T-cell (primary cell): Measurements from ENCODE around the gene PLEKHG5. TPM values are rescaled to one million over a fixed set of nuclear protein-coding genes. Genes with fewer than 3 reads are reported as not detected.

Experiments
- ATAC-seq, 4 experiments: fragments of 200-7000 bp in 3 of 4; fragments of 150-1000 bp in 1 of 4; cut with Tn5 transposase; replicated peaks in 1 of 4; 1 replicate in 3 of 4; 2 replicates in 1 of 4; pipeline ENCODE4 v1.10.0; 2021; ENCODE audit warnings: moderate library complexity in 3 of 4, mild to moderate bottlenecking in 2 of 4, moderate number of reproducible peaks in 1 of 4
- CTCF ChIA-PET, 2 donors: fragments of 300-600 bp; sonication (Branson Sonifier 250); formaldehyde crosslinking; loops; one replicate each; lab custom pipeline; 2022; ENCODE audit warnings: antibody characterized with exemption in 2 of 2; lab: Charles Lee
- POLR2A ChIA-PET, 2 donors: fragments of 300-600 bp; sonication (Branson Sonifier 250); formaldehyde crosslinking; loops; one replicate each; lab custom pipeline; 2022; ENCODE audit warnings: antibody characterized with exemption in 2 of 2; lab: Charles Lee
- DNase-seq, 35 experiments: peaks; one replicate each; pipeline versions ENCODE4 v3.0.0 to v3.0.0-alpha.2; 2013 to 2023
- H3K27ac ChIP-seq: one replicate; pipeline ENCODE4 v1.5.1; 2013; ENCODE audit warnings: low read length
- H3K27me3 ChIP-seq, 2 experiments: replicated peaks in 1 of 2; 1 replicate in 1 of 2; 2 replicates in 1 of 2; pipeline versions ENCODE4 v1.6.1 to v1.7.0; 2013; ENCODE audit warnings: low read length in 1 of 2, mixed read lengths in 1 of 2; ENCODE audit not compliant: control insufficient read depth in 2 of 2, insufficient read depth in 2 of 2; ENCODE audit errors: extremely low read depth in 1 of 2
- H3K36me3 ChIP-seq, 2 donors: 1 replicate in 1 of 2; 2 replicates in 1 of 2; pipeline versions ENCODE4 v1.6.1 to v1.7.0; 2013; ENCODE audit warnings: low read length in 1 of 2; ENCODE audit not compliant: control insufficient read depth in 2 of 2, insufficient read depth in 1 of 2; ENCODE audit errors: extremely low read depth in 1 of 2
- H3K4me1 ChIP-seq, 2 experiments: 1 replicate in 1 of 2; 2 replicates in 1 of 2; pipeline versions ENCODE4 v1.6.1 to v1.7.0; 2013; ENCODE audit warnings: low read length in 2 of 2, mixed read lengths in 1 of 2; ENCODE audit not compliant: insufficient read depth in 2 of 2, control insufficient read depth in 1 of 2; ENCODE audit errors: extremely low read depth in 1 of 2
- H3K4me3 ChIP-seq, 2 donors: 1 replicate in 1 of 2; 2 replicates in 1 of 2; pipeline versions ENCODE4 v1.5.1 to v1.7.0; 2013; ENCODE audit warnings: mild to moderate bottlenecking in 2 of 2, low read length in 1 of 2, moderate library complexity in 1 of 2; ENCODE audit not compliant: control insufficient read depth in 1 of 2; ENCODE audit errors: extremely low read depth in 1 of 2
- H3K9me3 ChIP-seq: 2 replicates; pipeline ENCODE4 v1.7.0; 2013
- H3K27ac Mint-ChIP-seq, 2 donors: one replicate each; pipeline ENCODE4 v1.8.0; 2020 to 2021; ENCODE audit warnings: mild to moderate bottlenecking in 2 of 2, mixed read lengths in 2 of 2
- H3K27me3 Mint-ChIP-seq, 2 donors: one replicate each; pipeline ENCODE4 v1.8.0; 2021 to 2022; ENCODE audit warnings: mixed read lengths in 2 of 2
- H3K36me3 Mint-ChIP-seq: one replicate; pipeline ENCODE4 v1.8.0; 2021; ENCODE audit warnings: mixed read lengths
- H3K4me1 Mint-ChIP-seq, 3 donors: one replicate each; pipeline ENCODE4 v1.8.0; 2020 to 2022; ENCODE audit warnings: mixed read lengths in 3 of 3, mild to moderate bottlenecking in 1 of 3
- H3K4me3 Mint-ChIP-seq, 3 donors: one replicate each; pipeline ENCODE4 v1.8.0; 2020 to 2022; ENCODE audit warnings: mild to moderate bottlenecking in 3 of 3, mixed read lengths in 3 of 3, moderate library complexity in 3 of 3
- H3K9me3 Mint-ChIP-seq, 3 donors: one replicate each; pipeline ENCODE4 v1.8.0; 2020 to 2022; ENCODE audit warnings: mixed read lengths in 3 of 3
- WGBS: methylation state at CpG from one replicate; pipeline ENCODE4 v1.1.5; 2013; ENCODE audit warnings: missing lambda C conversion rate; ENCODE audit not compliant: insufficient coverage; 5-methylcytosine and 5-hydroxymethylcytosine counted together
- total RNA-seq, 35 experiments: library from RNA in 6 of 35; stranded (reverse) in 6 of 35; fragments of 120-200 nt in 1 of 35; gene quantifications; one replicate each; pipeline versions ENCODE4 v1.2.1 to v1.2.4 and lab custom pipeline; 2013 to 2026

Gene PLEKHG5
- total RNA-seq, 5 donors from 2014 or later (not counting 1 experiment from before 2014, with no cell fraction given), result 7.1 to 18.2 (median 8.4) TPM

DNA sequence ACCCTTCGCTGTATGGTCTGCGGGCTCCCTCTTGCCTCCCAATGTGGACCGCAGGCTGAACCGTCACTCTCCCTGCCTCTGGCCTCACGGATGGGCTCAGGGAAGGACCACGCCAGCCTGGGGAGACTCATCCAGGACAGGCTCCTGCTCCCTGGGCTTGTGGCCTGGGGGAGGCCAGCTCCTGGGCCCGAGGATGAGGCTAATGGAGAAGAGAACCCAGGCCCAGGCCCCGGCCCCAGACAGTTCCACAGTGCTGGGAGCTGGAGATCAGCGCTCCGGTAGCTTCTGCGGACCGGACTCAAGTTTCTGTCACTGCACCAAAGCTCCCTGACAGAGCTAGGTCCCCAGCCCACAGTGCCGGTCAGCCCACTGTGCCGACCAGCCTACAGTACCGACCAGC lies 13.4 kb upstream of the PLEKHG5 start:
- no peak overlapping the region for H3K27ac Mint-ChIP-seq
- ChIA-PET CTCF (no interaction called here), POLR2A (no interaction called here)
- 81% methylated on average over 15 of the region's 15 CpGs for WGBS
- no peak overlapping the region for H3K4me3 ChIP-seq
- no peaks in the 10 kb centered on the region for H3K9me3 ChIP-seq
- H3K27ac ChIP-seq, result no peak overlapping the region
- no peaks in the 10 kb centered on the region for H3K36me3 Mint-ChIP-seq
- H3K27me3 Mint-ChIP-seq, result peaks cover 6 to 11% of the 10 kb centered on the region in 2 donors
- ATAC-seq (no peak), DNase-seq (no peak)
- H3K4me3 Mint-ChIP-seq, result no peak overlapping the region
- no peaks in the 10 kb centered on the region for H3K4me1 Mint-ChIP-seq
- H3K9me3 Mint-ChIP-seq, result no peaks in the 10 kb centered on the region
- H3K27me3 ChIP-seq, result peaks cover 0 to 62% of the 10 kb centered on the region in 2 experiments
- H3K36me3 ChIP-seq, result no peaks in the 10 kb centered on the region
- no peaks in the 10 kb centered on the region for H3K4me1 ChIP-seq

DNA sequence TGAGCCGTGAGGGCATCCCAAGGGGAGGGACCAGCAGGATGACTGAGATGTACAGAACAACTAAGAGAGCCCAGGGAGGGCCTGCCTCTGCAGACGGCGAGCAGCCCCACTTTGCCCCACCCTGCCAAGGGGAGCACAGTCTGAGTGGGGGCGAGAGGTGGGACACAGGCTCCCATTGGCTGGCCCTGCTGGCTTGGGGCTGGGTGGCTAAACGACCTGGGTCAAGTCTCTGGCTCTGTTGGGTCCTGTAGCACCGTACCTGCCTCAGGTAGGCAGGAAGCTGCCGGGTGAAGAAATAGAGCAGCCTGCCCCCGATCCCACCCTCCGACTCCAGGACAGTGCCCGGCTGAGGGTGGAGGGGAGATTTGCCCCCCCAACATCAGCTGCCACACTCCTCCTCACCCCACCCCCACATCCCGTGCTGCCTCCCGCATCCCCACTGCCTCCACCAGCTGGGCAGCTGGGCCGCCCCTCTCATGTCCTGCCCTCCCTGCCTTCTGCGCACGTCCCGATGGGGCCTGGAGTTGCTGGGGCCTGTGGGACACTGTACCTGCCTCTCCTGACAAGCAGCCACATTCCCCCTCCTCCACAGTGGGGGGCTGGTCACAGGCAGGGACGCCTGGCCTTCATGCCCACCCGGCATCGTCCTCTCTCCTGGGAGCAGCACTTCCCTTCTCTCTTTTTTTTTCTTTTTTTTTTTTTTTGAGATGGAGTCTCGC lies 12.6 kb upstream of the PLEKHG5 start:
- no peaks in the 10 kb centered on the region for H3K9me3 Mint-ChIP-seq
- DNase-seq (no peak), ATAC-seq (no peak)
- Histone ChIP-seq H3K4me1 (no peaks in the 10 kb centered on the region), H3K9me3 (no peaks in the 10 kb centered on the region), H3K27ac (no peak overlapping the region), H3K36me3 (no peaks in the 10 kb centered on the region), H3K27me3 (peaks cover 0 to 57% of the 10 kb centered on the region in 2 experiments), H3K4me3 (no peak overlapping the region)
- H3K27me3 Mint-ChIP-seq, result peaks cover 6 to 11% of the 10 kb centered on the region in 2 donors
- WGBS, result 73% methylated on average over 8 of the region's 20 CpGs
- H3K4me1 Mint-ChIP-seq, result peaks cover 0 to 2% (median 0%) of the 10 kb centered on the region in 3 donors
- CTCF ChIA-PET, result no interaction called here
- no peaks in the 10 kb centered on the region for H3K36me3 Mint-ChIP-seq
- H3K4me3 Mint-ChIP-seq, result no peak overlapping the region
- POLR2A ChIA-PET, result no interaction called here
- no peak overlapping the region for H3K27ac Mint-ChIP-seq

DNA sequence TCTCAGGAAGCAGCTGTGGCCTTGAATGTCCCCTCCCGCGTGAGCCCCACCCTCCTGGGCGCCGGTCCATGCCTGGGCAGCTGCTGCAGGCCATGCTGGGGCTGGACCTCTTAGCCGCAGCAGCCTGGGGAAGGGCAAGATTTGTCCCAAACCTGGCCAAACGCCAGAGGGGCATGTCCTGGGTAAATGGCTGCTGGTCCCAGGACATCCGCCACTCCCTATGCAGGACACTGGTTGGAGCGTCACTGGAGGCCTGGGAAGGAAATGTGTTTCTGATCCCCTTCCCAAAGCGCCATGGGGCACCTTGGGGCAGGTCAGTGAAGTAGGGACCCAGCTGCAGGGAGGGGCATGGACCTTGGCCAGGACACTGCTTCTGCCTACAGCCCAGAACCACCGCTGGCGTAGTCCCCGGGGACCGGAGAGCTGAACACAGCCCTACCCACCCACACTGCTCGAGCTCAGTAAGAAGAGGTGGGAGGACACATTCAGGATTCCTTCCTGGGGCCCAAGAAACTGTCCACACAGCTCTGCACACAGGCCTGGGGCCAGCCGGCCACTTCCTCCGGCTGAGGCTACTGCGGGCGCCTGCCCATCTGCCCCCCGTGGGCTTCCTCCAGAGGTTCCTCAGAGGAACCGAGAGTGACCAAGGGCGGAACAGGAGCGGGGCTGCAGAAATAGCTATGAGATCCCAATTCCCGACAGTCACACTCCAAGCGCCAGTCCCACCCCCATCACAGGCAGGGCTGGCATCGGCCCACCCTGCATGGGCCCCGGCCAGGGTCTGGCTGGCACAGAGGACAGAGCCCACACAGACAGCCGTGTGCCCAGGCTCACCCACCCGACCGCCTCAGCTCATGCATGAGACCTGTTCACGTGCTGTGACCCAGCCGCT lies 10.8 kb upstream of the PLEKHG5 start:
- H3K4me1 Mint-ChIP-seq, result peaks cover 9 to 11% (median 9%) of the 10 kb centered on the region in 3 donors
- 82% methylated on average over 25 of the region's 31 CpGs for WGBS
- H3K9me3 ChIP-seq, result no peaks in the 10 kb centered on the region
- no peak for ATAC-seq
- peaks cover 6 to 11% of the 10 kb centered on the region in 2 donors for H3K27me3 Mint-ChIP-seq
- no peak overlapping the region for H3K4me3 Mint-ChIP-seq
- no peak for DNase-seq
- no peak overlapping the region for H3K4me3 ChIP-seq
- H3K36me3 ChIP-seq, result no peaks in the 10 kb centered on the region
- ChIA-PET CTCF (no interaction called here), POLR2A (no interaction called here)
- H3K9me3 Mint-ChIP-seq, result no peaks in the 10 kb centered on the region
- H3K4me1 ChIP-seq, result peaks cover 0 to 15% of the 10 kb centered on the region in 2 experiments
- H3K27ac ChIP-seq, result no peak overlapping the region
- H3K27me3 ChIP-seq, result peaks cover 0 to 56% of the 10 kb centered on the region in 2 experiments
- no peaks in the 10 kb centered on the region for H3K36me3 Mint-ChIP-seq
- H3K27ac Mint-ChIP-seq, result no peak overlapping the region

DNA sequence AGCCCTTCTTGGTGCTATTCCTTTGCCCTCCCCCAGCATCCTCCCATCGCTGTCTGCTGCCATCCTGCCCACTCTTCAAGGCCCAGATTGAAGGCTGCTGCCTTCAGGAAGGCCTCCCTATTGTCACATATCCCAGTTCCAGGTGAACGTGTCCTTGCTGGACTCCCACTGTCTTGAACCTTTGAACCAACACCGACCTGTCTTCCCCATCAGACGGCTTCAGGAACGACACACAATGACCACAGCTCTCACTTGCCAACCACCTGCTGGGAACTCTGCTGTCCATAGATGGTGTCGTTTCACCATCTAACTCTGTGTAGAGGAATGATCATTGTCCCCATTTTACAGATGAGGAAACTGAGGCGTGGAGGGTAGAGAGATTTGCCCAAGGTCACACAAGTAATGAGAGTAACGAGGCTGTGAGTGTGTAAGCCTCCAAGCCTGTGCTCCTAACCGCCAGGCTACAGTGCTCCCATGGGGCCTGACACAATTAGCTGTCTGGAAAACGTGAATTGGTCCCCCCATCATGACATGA lies 9.9 kb upstream of the PLEKHG5 start:
- H3K4me1 ChIP-seq, result peaks cover 0 to 22% of the 10 kb centered on the region in 2 experiments
- ChIA-PET POLR2A (no interaction called here), CTCF (no interaction called here)
- H3K27ac ChIP-seq, result no peak overlapping the region
- no peaks in the 10 kb centered on the region for H3K36me3 Mint-ChIP-seq
- no peak for ATAC-seq
- no peaks in the 10 kb centered on the region for H3K9me3 Mint-ChIP-seq
- peaks cover 9 to 14% (median 11%) of the 10 kb centered on the region in 3 donors for H3K4me1 Mint-ChIP-seq
- 75% methylated on average over 5 of the region's 10 CpGs for WGBS
- H3K36me3 ChIP-seq, result no peaks in the 10 kb centered on the region
- peaks cover 0 to 5% of the 10 kb centered on the region in 2 donors for H3K27me3 Mint-ChIP-seq
- H3K27me3 ChIP-seq, result peaks cover 0 to 50% of the 10 kb centered on the region in 2 experiments
- H3K4me3 Mint-ChIP-seq, result no peak overlapping the region
- H3K27ac Mint-ChIP-seq, result no peak overlapping the region
- H3K9me3 ChIP-seq, result no peaks in the 10 kb centered on the region
- H3K4me3 ChIP-seq, result no peak overlapping the region
- DNase-seq, result no peak

DNA sequence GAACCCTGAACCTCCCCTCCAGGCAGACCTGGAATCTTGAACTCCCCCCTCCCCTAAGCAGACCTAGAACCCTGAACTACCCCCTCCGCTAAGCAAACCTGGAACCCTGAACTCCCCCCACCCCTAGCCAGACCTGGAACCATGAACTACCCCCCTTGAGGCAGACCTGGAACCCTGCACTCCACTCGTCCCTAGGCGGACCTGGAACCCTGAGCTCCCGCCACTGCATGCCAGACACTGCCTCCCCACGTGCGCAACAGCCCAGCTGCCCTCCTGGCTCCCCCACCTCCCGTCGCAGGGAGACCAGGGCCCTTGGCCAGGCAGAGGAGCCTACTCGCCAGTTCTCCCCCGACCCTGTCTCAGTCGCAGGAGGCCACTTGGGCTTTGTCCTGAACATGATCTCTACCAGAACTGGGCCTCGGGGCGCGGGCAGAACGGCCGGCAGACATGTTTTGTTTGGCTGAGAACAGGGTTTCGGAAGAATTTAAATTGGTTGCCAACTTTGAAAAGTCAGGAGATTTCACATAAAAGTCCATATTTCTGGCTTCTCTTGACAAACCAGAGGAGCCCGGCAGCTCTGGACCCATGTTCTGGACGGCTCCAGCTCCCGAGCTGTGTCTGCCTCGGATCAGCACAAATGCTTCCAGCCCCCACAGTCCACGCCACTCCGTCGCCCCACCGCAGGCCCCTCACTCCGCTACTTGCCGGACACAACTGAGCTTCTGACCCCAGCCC lies 9.2 kb upstream of the PLEKHG5 start:
- no peaks in the 10 kb centered on the region for H3K9me3 ChIP-seq
- H3K27me3 Mint-ChIP-seq, result peaks cover 0 to 5% of the 10 kb centered on the region in 2 donors
- no peak overlapping the region for H3K4me3 ChIP-seq
- H3K4me3 Mint-ChIP-seq, result no peak overlapping the region
- peaks cover 0 to 45% of the 10 kb centered on the region in 2 experiments for H3K27me3 ChIP-seq
- WGBS, result 86% methylated on average over 27 of the region's 27 CpGs
- CTCF ChIA-PET, result no interaction called here
- H3K27ac ChIP-seq, result no peak overlapping the region
- POLR2A ChIA-PET, result no interaction called here
- no peaks in the 10 kb centered on the region for H3K9me3 Mint-ChIP-seq
- ATAC-seq (no peak), DNase-seq (no peak)
- H3K27ac Mint-ChIP-seq, result no peak overlapping the region
- no peaks in the 10 kb centered on the region for H3K36me3 Mint-ChIP-seq
- peaks cover 0 to 28% of the 10 kb centered on the region in 2 experiments for H3K4me1 ChIP-seq
- H3K36me3 ChIP-seq, result no peaks in the 10 kb centered on the region
- H3K4me1 Mint-ChIP-seq, result peaks cover 13 to 21% (median 14%) of the 10 kb centered on the region in 3 donors

DNA sequence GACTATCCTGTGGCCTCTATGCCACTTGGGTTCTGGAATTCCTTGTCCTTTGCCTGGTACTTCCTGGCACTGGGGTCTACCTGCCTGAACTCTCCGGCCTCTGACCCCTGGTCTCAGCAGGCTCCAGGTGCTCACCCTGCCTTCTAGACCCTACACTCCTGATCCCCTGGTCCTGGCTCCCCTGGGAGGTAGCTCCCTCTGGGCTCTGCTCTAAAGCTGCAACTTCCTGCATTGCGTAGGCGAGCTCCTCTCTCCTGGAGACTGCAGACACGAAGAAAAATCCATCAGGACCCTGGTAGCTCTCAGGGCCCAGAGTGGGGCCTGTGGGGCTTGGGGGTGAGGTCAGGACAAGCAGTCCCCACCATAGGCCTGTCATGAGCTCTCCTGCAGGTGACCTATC lies 7.8 kb upstream of the PLEKHG5 start:
- CTCF ChIA-PET, result no interaction called here
- peaks cover 14 to 25% (median 14%) of the 10 kb centered on the region in 3 donors for H3K4me1 Mint-ChIP-seq
- peaks cover 0 to 32% of the 10 kb centered on the region in 2 experiments for H3K4me1 ChIP-seq
- H3K36me3 Mint-ChIP-seq, result no peaks in the 10 kb centered on the region
- no peaks in the 10 kb centered on the region for H3K9me3 ChIP-seq
- H3K4me3 Mint-ChIP-seq, result peak overlapping the region in 2 of 3 donors; percentile 21 to 56
- H3K4me3 ChIP-seq, result no peak overlapping the region
- peaks cover 0 to 2% of the 10 kb centered on the region in 2 donors for H3K27me3 Mint-ChIP-seq
- 78% methylated on average over 4 of the region's 4 CpGs for WGBS
- ATAC-seq (no peak), DNase-seq (no peak)
- H3K36me3 ChIP-seq, result no peaks in the 10 kb centered on the region
- H3K27ac Mint-ChIP-seq, result no peak overlapping the region
- no peak overlapping the region for H3K27ac ChIP-seq
- no peaks in the 10 kb centered on the region for H3K9me3 Mint-ChIP-seq
- H3K27me3 ChIP-seq, result peaks cover 0 to 37% of the 10 kb centered on the region in 2 experiments
- POLR2A ChIA-PET, result no interaction called here
